H9 (cell line): ENCODE results near the gene ARHGEF10L. TPM values are rescaled to one million over a fixed set of nuclear protein-coding genes. Genes with fewer than 3 reads are reported as not detected.

ENCODE experiments used
- DNase-seq: peaks from one replicate; pipeline ENCODE4 v3.0.0-alpha.2; 2017
- H2AFZ ChIP-seq: one replicate; pipeline ENCODE4 v1.6.1; 2013; ENCODE audit warnings: mild to moderate bottlenecking, low read length, control low read depth, moderate library complexity
- H2AK5ac ChIP-seq: 2 replicates; pipeline ENCODE4 v1.6.1; 2013; ENCODE audit warnings: low read length, control low read depth, mixed read lengths; ENCODE audit not compliant: insufficient read length
- H2BK120ac ChIP-seq: one replicate; pipeline ENCODE4 v1.6.1; 2013; ENCODE audit warnings: low read depth, mild to moderate bottlenecking, low read length, control low read depth, inconsistent platforms; ENCODE audit not compliant: poor library complexity, severe bottlenecking
- H2BK12ac ChIP-seq: 2 replicates; pipeline ENCODE4 v1.6.1; 2013; ENCODE audit warnings: low read length, control low read depth, mixed read lengths, low read depth; ENCODE audit not compliant: insufficient read length
- H2BK15ac ChIP-seq: 2 replicates; pipeline ENCODE4 v1.6.1; 2013; ENCODE audit warnings: low read depth, low read length, control low read depth
- H2BK20ac ChIP-seq: one replicate; pipeline ENCODE4 v1.6.1; 2013; ENCODE audit warnings: low read depth, mild to moderate bottlenecking, low read length, control low read depth, inconsistent platforms; ENCODE audit not compliant: poor library complexity, severe bottlenecking
- H2BK5ac ChIP-seq: 2 replicates; pipeline ENCODE4 v1.6.1; 2013; ENCODE audit warnings: low read length, control low read depth, mixed read lengths; ENCODE audit not compliant: insufficient read length
- H3K14ac ChIP-seq: 2 replicates; pipeline ENCODE4 v1.6.1; 2013; ENCODE audit warnings: low read length, control low read depth; ENCODE audit not compliant: insufficient read depth
- H3K18ac ChIP-seq: 2 replicates; pipeline ENCODE4 v1.6.1; 2013; ENCODE audit warnings: low read depth, mild to moderate bottlenecking, mixed read lengths, low read length, control low read depth; ENCODE audit not compliant: insufficient read length
- H3K23ac ChIP-seq: 2 replicates; pipeline ENCODE4 v1.6.1; 2013; ENCODE audit warnings: low read length, control low read depth, mixed read lengths, low read depth; ENCODE audit not compliant: insufficient read length
- H3K23me2 ChIP-seq: 2 replicates; pipeline ENCODE4 v1.6.1; 2013; ENCODE audit warnings: low read depth, mild to moderate bottlenecking, mixed read lengths, low read length, control low read depth; ENCODE audit not compliant: insufficient read length, poor library complexity, severe bottlenecking
- H3K27ac ChIP-seq: 2 replicates; pipeline ENCODE4 v1.5.1; 2013; ENCODE audit warnings: low read length, control low read depth, mixed read lengths, low read depth; ENCODE audit not compliant: insufficient read length
- H3K27me3 ChIP-seq: 2 replicates; pipeline ENCODE4 v1.6.1; 2013; ENCODE audit warnings: low read length, control low read depth, inconsistent platforms; ENCODE audit not compliant: insufficient read depth
- H3K4ac ChIP-seq: 2 replicates; pipeline ENCODE4 v1.6.1; 2013; ENCODE audit warnings: low read depth, mild to moderate bottlenecking, control low read depth, inconsistent platforms, low read length, moderate library complexity
- H3K4me1 ChIP-seq: 2 replicates; pipeline ENCODE4 v1.6.1; 2013; ENCODE audit warnings: low read length, control low read depth, inconsistent platforms; ENCODE audit not compliant: insufficient read depth
- H3K4me2 ChIP-seq: 2 replicates; pipeline ENCODE4 v1.6.1; 2013; ENCODE audit warnings: low read length, control low read depth, mixed read lengths; ENCODE audit not compliant: insufficient read length, insufficient read depth
- H3K56ac ChIP-seq: 2 replicates; pipeline ENCODE4 v1.6.1; 2013; ENCODE audit warnings: low read depth, mild to moderate bottlenecking, mixed read lengths, low read length, control low read depth; ENCODE audit not compliant: insufficient read length
- H3K79me1 ChIP-seq: 2 replicates; pipeline ENCODE4 v1.6.1; 2013; ENCODE audit warnings: low read depth, mild to moderate bottlenecking, moderate library complexity, low read length, control low read depth, inconsistent platforms; ENCODE audit not compliant: insufficient read depth, poor library complexity, severe bottlenecking
- H3K79me2 ChIP-seq: 2 replicates; pipeline ENCODE4 v1.6.1; 2013; ENCODE audit warnings: low read length, control low read depth, inconsistent platforms; ENCODE audit not compliant: insufficient read depth
- H3K9ac ChIP-seq: 2 replicates; pipeline ENCODE4 v1.6.1; 2013; ENCODE audit warnings: low read length, control low read depth, mixed read lengths; ENCODE audit not compliant: insufficient read length; ENCODE audit errors: extremely low read depth
- H3K9me3 ChIP-seq: one replicate; pipeline ENCODE4 v1.6.1; 2013; ENCODE audit warnings: low read depth, low read length, inconsistent platforms; ENCODE audit not compliant: control insufficient read depth
- H3T11ph ChIP-seq: one replicate; pipeline ENCODE4 v1.6.1; 2013; ENCODE audit warnings: mild to moderate bottlenecking, low read length, control low read depth, inconsistent platforms
- H4K20me1 ChIP-seq: one replicate; pipeline ENCODE4 v1.6.1; 2013; ENCODE audit not compliant: control insufficient read depth, insufficient read length, insufficient read depth
- H4K5ac ChIP-seq: 2 replicates; pipeline ENCODE4 v1.6.1; 2013; ENCODE audit warnings: low read depth, mild to moderate bottlenecking, mixed read lengths, low read length, control low read depth; ENCODE audit not compliant: insufficient read length
- H4K8ac ChIP-seq: replicated peaks from 2 replicates; pipeline ENCODE4 v1.6.1; 2013; ENCODE audit warnings: low read length, control low read depth, mixed read lengths, low read depth; ENCODE audit not compliant: insufficient read length
- H4K91ac ChIP-seq: 2 replicates; pipeline ENCODE4 v1.6.1; 2013; ENCODE audit warnings: low read depth, mild to moderate bottlenecking, moderate library complexity, mixed read lengths, low read length, control low read depth; ENCODE audit not compliant: insufficient read length
- H3K27ac Mint-ChIP-seq, 3 experiments: 2 replicates in 2 of 3; 3 replicates in 1 of 3; pipeline ENCODE4 v1.8.0; 2020 to 2021; ENCODE audit warnings: mixed read lengths in 3 of 3, mild to moderate bottlenecking in 1 of 3, moderate library complexity in 1 of 3
- H3K27me3 Mint-ChIP-seq: 2 replicates; pipeline ENCODE4 v1.8.0; 2021; ENCODE audit warnings: low read depth, mild to moderate bottlenecking, moderate library complexity, mixed read lengths
- H3K36me3 Mint-ChIP-seq, 3 experiments: 2 replicates in 2 of 3; 3 replicates in 1 of 3; pipeline ENCODE4 v1.8.0; 2020 to 2021; ENCODE audit warnings: low read depth in 3 of 3, mixed read lengths in 3 of 3; ENCODE audit not compliant: insufficient read depth in 1 of 3
- H3K4me1 Mint-ChIP-seq, 2 experiments: 2 replicates each; pipeline ENCODE4 v1.8.0; 2020; ENCODE audit warnings: mixed read lengths in 2 of 2
- H3K4me3 Mint-ChIP-seq, 2 experiments: 2 replicates in 1 of 2; 3 replicates in 1 of 2; pipeline ENCODE4 v1.8.0; 2020 to 2021; ENCODE audit warnings: mild to moderate bottlenecking in 2 of 2, mixed read lengths in 2 of 2, moderate library complexity in 1 of 2
- H3K9me3 Mint-ChIP-seq, 2 experiments: 2 replicates in 1 of 2; 3 replicates in 1 of 2; pipeline ENCODE4 v1.8.0; 2020; ENCODE audit warnings: mild to moderate bottlenecking in 2 of 2, mixed read lengths in 2 of 2, moderate library complexity in 1 of 2
- CTCF ChIP-seq: fragments of 200-600 bp; sonication (generic); conservative IDR thresholded peaks from 3 replicates; pipeline ENCODE4 v1.8.0; 2021; ENCODE audit warnings: antibody characterized with exemption, mild to moderate bottlenecking
- WGBS: extraction: QIAGEN DNeasy Blood & Tissue Kit; methylation state at CpG from one replicate; pipeline ENCODE4 v1.1.7; 2013; ENCODE audit warnings: missing lambda C conversion rate, low lambda C conversion rate, mixed read lengths; ENCODE audit not compliant: insufficient read length; ENCODE audit errors: extremely low coverage; 5-methylcytosine and 5-hydroxymethylcytosine counted together
- total RNA-seq: library from RNA; stranded (reverse); gene quantifications from 2 replicates; pipeline ENCODE4 v1.2.1, GENCODE V29; 2021

ARHGEF10L gene
- total RNA-seq, 1 experiment from 2014 or later: 20.2 TPM

- Histone ChIP-seq H3K9ac (no peak overlapping the region), H3K79me2 (no peaks in the 10 kb centered on the region), H3K27ac (no peak overlapping the region), H3K79me1 (no peaks in the 10 kb centered on the region), H4K20me1 (no peaks in the 10 kb centered on the region), H2BK5ac (no peak overlapping the region), H2AFZ (no peak overlapping the region), H3K4ac (no peak overlapping the region), H2BK120ac (no peak overlapping the region), H3T11ph (no peak overlapping the region), H3K9me3 (no peaks in the 10 kb centered on the region), H3K23ac (no peak overlapping the region), H3K18ac (no peak overlapping the region), H3K27me3 (no peaks in the 10 kb centered on the region), H2BK20ac (no peak overlapping the region), H2BK15ac (no peak overlapping the region), H2BK12ac (no peak overlapping the region), H4K5ac (no peak overlapping the region), H3K23me2 (no peaks in the 10 kb centered on the region), H3K4me1 (no peaks in the 10 kb centered on the region), H3K14ac (no peak overlapping the region), H2AK5ac (no peak overlapping the region), H3K4me2 (no peak overlapping the region), H4K8ac (no peak overlapping the region), H3K56ac (no peak overlapping the region), H4K91ac (no peak overlapping the region)
- Mint-ChIP-seq H3K4me3 (no peak overlapping the region), H3K27ac (no peak overlapping the region; a peak in 1 of 7 replicates), H3K4me1 (peaks cover 0 to 2% of the 10 kb centered on the region in 2 experiments; a peak in 1 of 4 replicates), H3K36me3 (no peaks in the 10 kb centered on the region), H3K9me3 (no peaks in the 10 kb centered on the region; a peak in 1 of 5 replicates), H3K27me3 (no peaks in the 10 kb centered on the region; the same call in 1 of the 2 replicates)
- TF ChIP-seq CTCF: peak; percentile 27; the same call in 1 of the 3 replicates
- no CpG with 5 or more reads among the region's 6 CpGs for WGBS
- no peak for DNase-seq
Observed at GRCh38 chr1:17728123-17728712, 188.7 kb downstream of the ARHGEF10L start.
